ENCODE measurements around the gene IL23A. TPM values are rescaled to one million over a fixed set of nuclear protein-coding genes. Genes with fewer than 3 reads are reported as not detected.

The IL23A gene
- polyA plus RNA-seq, 1 of the 3 experiments (the other 2 are of a cell fraction) = 0.46 TPM

DNA sequence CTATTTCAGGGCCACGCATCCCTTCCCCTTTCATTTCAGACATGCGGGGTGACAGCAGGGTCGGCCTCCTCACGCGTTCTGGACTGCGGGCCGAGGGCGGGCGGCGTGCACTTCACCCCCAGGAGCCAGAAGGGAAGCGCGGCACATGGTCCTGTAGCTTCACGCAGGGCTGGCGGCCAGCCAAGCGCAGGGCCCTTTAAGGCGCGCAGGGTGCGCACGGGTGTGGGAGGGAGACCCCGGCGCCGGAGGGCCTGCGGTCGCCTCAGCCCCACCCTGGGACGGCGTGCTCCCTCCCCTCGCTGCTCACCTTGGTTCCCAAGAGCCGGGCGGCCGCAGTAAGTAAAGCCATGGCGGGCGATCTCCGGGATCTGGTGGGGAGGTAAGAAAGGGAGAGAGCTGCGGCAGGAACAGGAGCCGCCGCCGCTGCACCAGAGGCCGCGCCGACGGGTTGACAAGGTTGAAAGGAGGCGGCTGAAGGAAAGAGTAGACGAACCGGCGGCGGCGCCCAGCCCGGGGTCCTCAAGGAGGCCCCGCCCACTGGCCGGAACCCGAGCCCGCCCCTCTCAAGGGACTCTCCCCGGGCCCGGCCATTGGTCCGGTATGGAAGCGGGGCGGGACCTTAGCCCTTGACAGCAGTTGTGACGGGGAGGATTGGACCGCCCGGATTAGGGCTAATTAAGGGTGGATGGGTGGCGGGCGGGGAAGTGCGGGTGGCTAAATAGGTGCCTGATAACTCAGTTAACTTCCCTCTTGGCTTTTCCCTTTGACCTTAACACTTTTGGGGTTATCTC lies 38.6 kb upstream of the IL23A start, which contains the start of gene CS:
Gene CS, minus strand, starts transcription at position 478 of the 791 bp plus-strand sequence. Its CDS starts 129 bp downstream, at position 349.
- Histone ChIP-seq H4K20me1 (ENCODE audit: insufficient read depth) (peaks cover 35% of the 10 kb centered on the region), H3K9me3 (no peaks in the 10 kb centered on the region), H3K27ac (ENCODE audit: low read depth in 2 of 2, low read length in 1 of 2) (peak within 1 kb of the TSS; percentile 83 to 85), H3K4me2 (peak within 1 kb of the TSS; percentile 96), H2AFZ (ENCODE audit: low read depth) (peak within 1 kb of the TSS; percentile 83), H3K36me3 (replicated peaks in 1 of 2; ENCODE audit: control insufficient read depth in 1 of 2, insufficient read depth in 2 of 2, low read length in 1 of 2) (peaks cover 4 to 28% of the 10 kb centered on the region in 2 experiments), H3F3A (replicated peaks; ENCODE audit: insufficient read depth) (peaks cover 34% of the 10 kb centered on the region), H3K4me1 (ENCODE audit: control insufficient read depth in 1 of 2, insufficient read depth in 2 of 2, low read depth in 1 of 2, low read length in 1 of 2) (peaks cover 14 to 27% of the 10 kb centered on the region in 2 experiments; a peak in 2 of 4 replicates), H3K4me3 (ENCODE audit: low read depth in 2 of 2, low read length in 1 of 2) (peak within 1 kb of the TSS; percentile 78 to 92), H3K79me2 (ENCODE audit: insufficient read depth) (peaks cover 64% of the 10 kb centered on the region), H3K9me2 (no peaks in the 10 kb centered on the region), H3K27me3 (ENCODE audit: insufficient read depth) (no peaks in the 10 kb centered on the region), H3K9ac (peak within 1 kb of the TSS; percentile 92)
- 2% methylated on average over 22 of the region's 63 CpGs for WGBS (ENCODE audit: low lambda C conversion rate)
- peak; percentile 97 for DNase-seq
- ChIA-PET POLR2A (interaction anchor here (1.0 to 2.2 kb wide), 4 partner anchors 16 to 326 kb away, joined by 3 to 12 read pairs (median 4); partner anchors contain the start of genes CNPY2, COQ10A, RAB5B and STAT2), CTCF (interaction anchor here (0.6 to 1.6 kb wide), 4 partner anchors 13 to 277 kb away, joined by 3 to 5 read pairs (median 4); partner anchors contain the start of genes ANKRD52 and SMARCC2)
- TF ChIP-seq TAF1 (IDR thresholded peaks at IDR 0.05; ENCODE audit: borderline replicate concordance, low read depth, low read length) (peak; percentile 77; the same call in 1 of the 2 replicates), GATA2 (CRISPR knock-in tag; IDR thresholded peaks at IDR 0.05) (no peak), TCF12 (IDR thresholded peaks at IDR 0.05) (peak; percentile 3; the same call in 1 of the 2 replicates), CHD2 (IDR thresholded peaks at IDR 0.05; ENCODE audit: low read length, partially characterized antibody) (peak; percentile 56), NFIC (IDR thresholded peaks at IDR 0.05; ENCODE audit: borderline replicate concordance) (peak; percentile 96), FOXJ3 (CRISPR knock-in tag; IDR thresholded peaks at IDR 0.05) (no peak), RCOR1 (IDR thresholded peaks at IDR 0.05; ENCODE audit: low read length) (no peak), TEAD4 (IDR thresholded peaks at IDR 0.05; ENCODE audit: borderline replicate concordance, insufficient read depth) (no peak), YY1 (IDR thresholded peaks at IDR 0.05; ENCODE audit: low read depth) (peak; percentile 41; the same call in 1 of the 2 replicates), SMC3 (IDR thresholded peaks at IDR 0.05; ENCODE audit: low read depth, low read length) (no peak), FOSL2 (IDR thresholded peaks at IDR 0.05; ENCODE audit: borderline replicate concordance, low read depth) (no peak), RFX5 (IDR thresholded peaks at IDR 0.05; ENCODE audit: low read length) (no peak), FOXM1 (IDR thresholded peaks at IDR 0.05; ENCODE audit: low read depth) (no peak), POLR2AphosphoS5 (IDR thresholded peaks at IDR 0.05; ENCODE audit: low read depth, low read length) (peak; percentile 70; the same call in 1 of the 2 replicates), MEF2A (IDR thresholded peaks at IDR 0.05; ENCODE audit: borderline replicate concordance, low read depth) (no peak), GABPA (IDR thresholded peaks at IDR 0.05; ENCODE audit: low read depth) (peak; percentile 69), MXI1 (IDR thresholded peaks at IDR 0.05; ENCODE audit: low read depth, low read length) (peak; percentile 95), RXRA (IDR thresholded peaks at IDR 0.05; ENCODE audit: borderline replicate concordance, low read depth) (no peak; the same call in 1 of the 2 replicates), EZH2phosphoT487 (IDR thresholded peaks at IDR 0.05; ENCODE audit: borderline replicate concordance, low read depth) (no peak)
- TF ChIP-seq, protein P1, sequence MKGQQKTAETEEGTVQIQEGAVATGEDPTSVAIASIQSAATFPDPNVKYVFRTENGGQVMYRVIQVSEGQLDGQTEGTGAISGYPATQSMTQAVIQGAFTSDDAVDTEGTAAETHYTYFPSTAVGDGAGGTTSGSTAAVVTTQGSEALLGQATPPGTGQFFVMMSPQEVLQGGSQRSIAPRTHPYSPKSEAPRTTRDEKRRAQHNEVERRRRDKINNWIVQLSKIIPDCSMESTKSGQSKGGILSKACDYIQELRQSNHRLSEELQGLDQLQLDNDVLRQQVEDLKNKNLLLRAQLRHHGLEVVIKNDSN (IDR thresholded peaks at IDR 0.05; ENCODE audit: borderline replicate concordance, low read depth) = no peak
- TF ChIP-seq, protein P2, sequence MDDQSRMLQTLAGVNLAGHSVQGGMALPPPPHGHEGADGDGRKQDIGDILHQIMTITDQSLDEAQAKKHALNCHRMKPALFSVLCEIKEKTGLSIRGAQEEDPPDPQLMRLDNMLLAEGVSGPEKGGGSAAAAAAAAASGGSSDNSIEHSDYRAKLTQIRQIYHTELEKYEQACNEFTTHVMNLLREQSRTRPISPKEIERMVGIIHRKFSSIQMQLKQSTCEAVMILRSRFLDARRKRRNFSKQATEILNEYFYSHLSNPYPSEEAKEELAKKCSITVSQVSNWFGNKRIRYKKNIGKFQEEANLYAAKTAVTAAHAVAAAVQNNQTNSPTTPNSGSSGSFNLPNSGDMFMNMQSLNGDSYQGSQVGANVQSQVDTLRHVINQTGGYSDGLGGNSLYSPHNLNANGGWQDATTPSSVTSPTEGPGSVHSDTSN (IDR thresholded peaks at IDR 0.05) = peak; percentile 90
- TF ChIP-seq, protein P3, sequence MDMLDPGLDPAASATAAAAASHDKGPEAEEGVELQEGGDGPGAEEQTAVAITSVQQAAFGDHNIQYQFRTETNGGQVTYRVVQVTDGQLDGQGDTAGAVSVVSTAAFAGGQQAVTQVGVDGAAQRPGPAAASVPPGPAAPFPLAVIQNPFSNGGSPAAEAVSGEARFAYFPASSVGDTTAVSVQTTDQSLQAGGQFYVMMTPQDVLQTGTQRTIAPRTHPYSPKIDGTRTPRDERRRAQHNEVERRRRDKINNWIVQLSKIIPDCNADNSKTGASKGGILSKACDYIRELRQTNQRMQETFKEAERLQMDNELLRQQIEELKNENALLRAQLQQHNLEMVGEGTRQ (IDR thresholded peaks at IDR 0.05; ENCODE audit: borderline replicate concordance, low read depth, low read length) = no peak
- TF ChIP-seq, protein P4, sequence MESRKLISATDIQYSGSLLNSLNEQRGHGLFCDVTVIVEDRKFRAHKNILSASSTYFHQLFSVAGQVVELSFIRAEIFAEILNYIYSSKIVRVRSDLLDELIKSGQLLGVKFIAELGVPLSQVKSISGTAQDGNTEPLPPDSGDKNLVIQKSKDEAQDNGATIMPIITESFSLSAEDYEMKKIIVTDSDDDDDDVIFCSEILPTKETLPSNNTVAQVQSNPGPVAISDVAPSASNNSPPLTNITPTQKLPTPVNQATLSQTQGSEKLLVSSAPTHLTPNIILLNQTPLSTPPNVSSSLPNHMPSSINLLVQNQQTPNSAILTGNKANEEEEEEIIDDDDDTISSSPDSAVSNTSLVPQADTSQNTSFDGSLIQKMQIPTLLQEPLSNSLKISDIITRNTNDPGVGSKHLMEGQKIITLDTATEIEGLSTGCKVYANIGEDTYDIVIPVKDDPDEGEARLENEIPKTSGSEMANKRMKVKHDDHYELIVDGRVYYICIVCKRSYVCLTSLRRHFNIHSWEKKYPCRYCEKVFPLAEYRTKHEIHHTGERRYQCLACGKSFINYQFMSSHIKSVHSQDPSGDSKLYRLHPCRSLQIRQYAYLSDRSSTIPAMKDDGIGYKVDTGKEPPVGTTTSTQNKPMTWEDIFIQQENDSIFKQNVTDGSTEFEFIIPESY (IDR thresholded peaks at IDR 0.05; ENCODE audit: borderline replicate concordance, low read depth) = no peak
- TF ChIP-seq, protein P5, sequence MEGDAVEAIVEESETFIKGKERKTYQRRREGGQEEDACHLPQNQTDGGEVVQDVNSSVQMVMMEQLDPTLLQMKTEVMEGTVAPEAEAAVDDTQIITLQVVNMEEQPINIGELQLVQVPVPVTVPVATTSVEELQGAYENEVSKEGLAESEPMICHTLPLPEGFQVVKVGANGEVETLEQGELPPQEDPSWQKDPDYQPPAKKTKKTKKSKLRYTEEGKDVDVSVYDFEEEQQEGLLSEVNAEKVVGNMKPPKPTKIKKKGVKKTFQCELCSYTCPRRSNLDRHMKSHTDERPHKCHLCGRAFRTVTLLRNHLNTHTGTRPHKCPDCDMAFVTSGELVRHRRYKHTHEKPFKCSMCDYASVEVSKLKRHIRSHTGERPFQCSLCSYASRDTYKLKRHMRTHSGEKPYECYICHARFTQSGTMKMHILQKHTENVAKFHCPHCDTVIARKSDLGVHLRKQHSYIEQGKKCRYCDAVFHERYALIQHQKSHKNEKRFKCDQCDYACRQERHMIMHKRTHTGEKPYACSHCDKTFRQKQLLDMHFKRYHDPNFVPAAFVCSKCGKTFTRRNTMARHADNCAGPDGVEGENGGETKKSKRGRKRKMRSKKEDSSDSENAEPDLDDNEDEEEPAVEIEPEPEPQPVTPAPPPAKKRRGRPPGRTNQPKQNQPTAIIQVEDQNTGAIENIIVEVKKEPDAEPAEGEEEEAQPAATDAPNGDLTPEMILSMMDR (IDR thresholded peaks at IDR 0.05) = no peak
- TF ChIP-seq, protein P6, sequence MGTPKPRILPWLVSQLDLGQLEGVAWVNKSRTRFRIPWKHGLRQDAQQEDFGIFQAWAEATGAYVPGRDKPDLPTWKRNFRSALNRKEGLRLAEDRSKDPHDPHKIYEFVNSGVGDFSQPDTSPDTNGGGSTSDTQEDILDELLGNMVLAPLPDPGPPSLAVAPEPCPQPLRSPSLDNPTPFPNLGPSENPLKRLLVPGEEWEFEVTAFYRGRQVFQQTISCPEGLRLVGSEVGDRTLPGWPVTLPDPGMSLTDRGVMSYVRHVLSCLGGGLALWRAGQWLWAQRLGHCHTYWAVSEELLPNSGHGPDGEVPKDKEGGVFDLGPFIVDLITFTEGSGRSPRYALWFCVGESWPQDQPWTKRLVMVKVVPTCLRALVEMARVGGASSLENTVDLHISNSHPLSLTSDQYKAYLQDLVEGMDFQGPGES (IDR thresholded peaks at IDR 0.05; ENCODE audit: low read depth, low read length) = 0 out of 2 replicates have a peak, but pooled peaks have one; percentile 23

Measured in SK-N-SH (cell line).